ENCODE measurements around the gene KISS1R.

The KISS1R gene

GRCh38 chr19:927351-927779, 10.2 kb downstream of the KISS1R start:
- no peak for DNase-seq (ENCODE audit: extremely low read depth, low read depth)
- TF ChIP-seq, protein P1, sequence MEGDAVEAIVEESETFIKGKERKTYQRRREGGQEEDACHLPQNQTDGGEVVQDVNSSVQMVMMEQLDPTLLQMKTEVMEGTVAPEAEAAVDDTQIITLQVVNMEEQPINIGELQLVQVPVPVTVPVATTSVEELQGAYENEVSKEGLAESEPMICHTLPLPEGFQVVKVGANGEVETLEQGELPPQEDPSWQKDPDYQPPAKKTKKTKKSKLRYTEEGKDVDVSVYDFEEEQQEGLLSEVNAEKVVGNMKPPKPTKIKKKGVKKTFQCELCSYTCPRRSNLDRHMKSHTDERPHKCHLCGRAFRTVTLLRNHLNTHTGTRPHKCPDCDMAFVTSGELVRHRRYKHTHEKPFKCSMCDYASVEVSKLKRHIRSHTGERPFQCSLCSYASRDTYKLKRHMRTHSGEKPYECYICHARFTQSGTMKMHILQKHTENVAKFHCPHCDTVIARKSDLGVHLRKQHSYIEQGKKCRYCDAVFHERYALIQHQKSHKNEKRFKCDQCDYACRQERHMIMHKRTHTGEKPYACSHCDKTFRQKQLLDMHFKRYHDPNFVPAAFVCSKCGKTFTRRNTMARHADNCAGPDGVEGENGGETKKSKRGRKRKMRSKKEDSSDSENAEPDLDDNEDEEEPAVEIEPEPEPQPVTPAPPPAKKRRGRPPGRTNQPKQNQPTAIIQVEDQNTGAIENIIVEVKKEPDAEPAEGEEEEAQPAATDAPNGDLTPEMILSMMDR (IDR thresholded peaks at IDR 0.05; ENCODE audit: low read depth, low read length), result no peak

GRCh38 chr19:927780-928401, 10.8 kb downstream of the KISS1R start:
- TF ChIP-seq, protein P1 (IDR thresholded peaks at IDR 0.05; ENCODE audit: low read depth, low read length), result no peak
- no peak for DNase-seq (ENCODE audit: extremely low read depth, low read depth)

GRCh38 chr19:928471-929202, 11.5 kb downstream of the KISS1R start:
- TF ChIP-seq, protein P1 (IDR thresholded peaks at IDR 0.05; ENCODE audit: low read depth, low read length), result no peak
- DNase-seq (ENCODE audit: extremely low read depth, low read depth), result no peak

GRCh38 chr19:929203-929890, 12.2 kb downstream of the KISS1R start:
- TF ChIP-seq, protein P1 (IDR thresholded peaks at IDR 0.05; ENCODE audit: low read depth, low read length), result no peak
- DNase-seq (ENCODE audit: extremely low read depth, low read depth), result no peak

DNA sequence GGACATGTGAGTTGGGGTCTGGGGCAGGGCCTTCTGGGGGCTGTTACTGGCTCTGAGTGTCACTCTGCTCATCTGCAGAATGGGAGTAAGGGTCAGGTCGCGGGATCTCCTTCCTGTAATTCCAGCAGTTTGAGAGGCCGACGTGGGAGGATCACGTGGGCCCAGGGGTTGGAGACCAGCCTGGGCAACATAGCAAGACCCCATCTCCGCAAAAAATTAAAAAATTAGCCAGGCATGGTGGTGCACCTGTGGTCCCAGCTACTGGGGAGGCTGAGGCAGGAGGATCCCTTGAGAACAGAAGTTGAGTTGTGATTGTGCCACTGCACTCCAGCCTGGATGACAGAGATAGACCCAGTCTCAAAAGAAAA, 12.7 kb downstream of the KISS1R start:
- TF ChIP-seq, protein P1 (IDR thresholded peaks at IDR 0.05; ENCODE audit: low read depth, low read length), result no peak
- no peak for DNase-seq (ENCODE audit: extremely low read depth, low read depth)

GRCh38 chr19:931860-932647, 14.9 kb downstream of the KISS1R start:
- no peak for DNase-seq (ENCODE audit: extremely low read depth, low read depth)
- TF ChIP-seq, protein P1 (IDR thresholded peaks at IDR 0.05; ENCODE audit: low read depth, low read length), result no peak
